Activated gamma-delta T cell treated with Interleukin-2 at 50 U/mL for 16 hours (primary cell): ENCODE measurements around the gene HDAC11.
"Not testable (repeated sequence)": the region's sequence is repeated elsewhere in the genome, so short reads cannot be mapped to it uniquely, and the experiment has no call there.

Source experiments
- DNase-seq: peaks from one replicate; pipeline ENCODE4 v3.0.0-alpha.2; 2020

Gene HDAC11

DNA sequence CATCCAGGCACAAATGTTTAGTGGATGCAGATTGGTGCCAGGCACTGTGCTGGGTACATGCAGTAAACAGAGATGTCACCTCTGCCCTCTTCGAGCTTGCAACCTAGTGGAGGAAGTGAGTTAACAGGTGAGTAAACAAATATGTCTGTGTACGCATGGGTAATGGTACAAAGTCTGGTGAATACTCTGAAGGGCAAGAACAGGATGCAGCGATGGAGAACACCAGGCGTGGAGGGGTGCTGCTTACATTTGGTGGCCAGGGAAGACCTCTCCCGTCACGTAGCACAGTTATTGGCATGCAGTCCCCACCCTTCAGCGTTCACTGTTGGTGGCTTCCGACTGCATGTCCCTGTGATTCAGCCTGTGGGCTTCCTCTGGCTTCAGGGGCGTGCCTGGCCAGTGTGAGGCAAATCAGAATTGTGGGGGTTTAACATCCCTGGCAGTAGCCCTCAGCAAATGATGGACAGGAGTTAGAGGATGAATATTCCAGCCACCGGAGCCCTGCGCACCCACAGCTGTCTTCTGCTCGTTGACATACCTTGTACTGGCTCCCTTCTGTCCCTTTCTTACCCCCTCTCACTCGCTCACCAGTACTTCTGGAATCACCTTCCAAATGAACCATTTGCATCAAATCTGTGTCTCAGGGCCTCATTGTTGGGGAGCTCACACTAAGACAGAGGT lies 9.1 kb upstream of the HDAC11 start:
- DNase-seq: no peak

- DNase-seq: no peak
These were observed 7.8 kb upstream of the HDAC11 start for GRCh38 chr3:13472286-13472685.

- DNase-seq: no peak
These were observed 7.1 kb upstream of the HDAC11 start for GRCh38 chr3:13473020-13473419.

GRCh38 chr3:13474021-13474420 lies 6.1 kb upstream of the HDAC11 start:
- no peak for DNase-seq

- DNase-seq: no peak
These were observed 5.3 kb upstream of the HDAC11 start for GRCh38 chr3:13474776-13475303.

- DNase-seq: no peak
These were observed 4.1 kb upstream of the HDAC11 start for GRCh38 chr3:13475871-13476590.

- no peak for DNase-seq
These were observed 2.2 kb upstream of the HDAC11 start for GRCh38 chr3:13477943-13478342.

- DNase-seq: peak; percentile 12
These were observed 849 bp upstream of the HDAC11 start for GRCh38 chr3:13479332-13479581.

- peak; percentile 26 for DNase-seq
These were observed 523 bp downstream of the HDAC11 start for GRCh38 chr3:13480340-13481318.

GRCh38 chr3:13482106-13482690 lies 2.1 kb downstream of the HDAC11 start:
- DNase-seq: no peak

DNA sequence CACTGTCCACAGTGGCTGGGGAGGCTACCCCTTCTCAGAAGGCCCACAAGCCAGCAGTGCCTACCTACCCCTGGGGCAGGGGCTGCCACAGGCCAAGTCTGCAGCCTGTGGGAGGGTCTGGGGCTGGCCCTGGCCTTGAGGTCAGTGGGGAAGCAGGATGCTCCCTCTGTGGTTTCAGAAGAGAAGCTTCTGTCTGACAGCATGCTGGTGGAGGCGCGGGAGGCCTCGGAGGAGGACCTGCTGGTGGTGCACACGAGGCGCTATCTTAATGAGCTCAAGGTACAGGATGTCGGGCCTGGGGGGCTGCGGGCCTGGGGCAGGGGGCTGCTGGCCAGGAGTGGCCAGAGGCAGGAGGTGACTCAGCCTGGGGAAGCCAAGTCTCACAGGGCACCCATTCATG lies 3.2 kb downstream of the HDAC11 start:
- no peak for DNase-seq

- no peak for DNase-seq
These were observed 4.0 kb downstream of the HDAC11 start for GRCh38 chr3:13483988-13484695.

GRCh38 chr3:13484851-13485590 lies 4.9 kb downstream of the HDAC11 start:
- DNase-seq: no peak

DNA sequence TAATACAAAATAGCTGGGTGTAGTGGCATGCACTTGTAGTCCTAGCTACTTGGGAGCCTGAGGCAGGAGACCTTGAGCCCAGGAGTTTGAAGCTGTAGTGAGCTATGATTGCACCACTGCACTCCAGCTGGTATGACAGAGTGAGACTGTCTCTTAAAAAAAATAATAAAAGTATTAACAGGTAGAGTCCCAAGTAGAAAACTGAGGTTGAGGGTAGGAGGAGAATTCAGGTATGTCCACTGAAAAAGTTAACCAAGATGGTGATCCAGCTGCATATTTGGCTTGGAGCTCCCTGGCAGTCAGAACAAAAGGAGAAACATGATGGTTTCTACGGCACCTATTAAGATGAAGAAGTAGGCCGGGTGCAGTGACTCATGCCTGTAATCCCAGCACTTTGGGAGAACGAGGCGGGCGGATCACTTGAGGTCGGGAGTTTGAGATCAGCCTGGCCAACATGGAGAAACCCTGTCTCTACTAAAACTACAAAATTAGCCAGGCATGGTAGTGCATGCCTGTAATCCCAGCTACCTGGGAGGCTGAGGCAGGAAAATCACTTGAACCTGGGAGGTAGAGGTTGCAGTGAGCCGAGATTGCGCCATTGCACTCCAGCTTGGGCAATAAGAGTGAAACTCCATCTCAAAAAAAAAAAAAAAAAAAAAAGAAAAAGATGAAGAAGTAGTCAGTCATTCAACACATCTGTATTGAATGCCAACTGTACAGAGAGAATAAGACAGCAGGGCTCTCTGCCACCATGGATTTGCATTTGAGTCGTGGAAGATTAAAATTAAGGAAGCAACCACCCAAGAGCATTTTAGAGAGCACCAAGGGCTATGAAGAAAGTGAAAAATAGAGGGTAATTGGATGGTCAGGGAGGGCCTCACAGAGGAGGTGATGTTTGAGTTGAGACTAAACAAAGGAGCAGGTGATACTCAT lies 5.8 kb downstream of the HDAC11 start:
- DNase-seq: not testable (repeated sequence)

DNA sequence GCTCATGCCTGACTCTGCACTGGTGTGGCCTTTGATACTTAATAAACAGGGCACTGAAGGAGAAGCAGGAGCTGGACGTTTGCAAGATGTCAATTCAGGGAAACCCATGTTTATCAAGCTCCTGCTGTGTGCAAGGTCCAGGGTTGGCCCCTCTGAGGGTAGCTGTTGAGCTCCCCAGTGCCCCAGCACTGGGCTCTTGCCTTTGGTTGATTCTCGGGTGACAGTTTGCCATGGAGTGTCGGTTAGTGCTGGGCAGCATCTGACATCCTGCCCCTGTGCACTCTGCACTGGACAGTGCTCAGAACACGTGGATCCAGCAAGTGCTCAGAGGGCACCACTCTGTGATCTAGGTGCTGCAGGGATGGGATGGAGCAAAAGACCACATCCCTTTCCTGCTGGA lies 7.3 kb downstream of the HDAC11 start:
- DNase-seq: no peak

GRCh38 chr3:13491206-13491974 lies 11.3 kb downstream of the HDAC11 start:
- no peak for DNase-seq

DNA sequence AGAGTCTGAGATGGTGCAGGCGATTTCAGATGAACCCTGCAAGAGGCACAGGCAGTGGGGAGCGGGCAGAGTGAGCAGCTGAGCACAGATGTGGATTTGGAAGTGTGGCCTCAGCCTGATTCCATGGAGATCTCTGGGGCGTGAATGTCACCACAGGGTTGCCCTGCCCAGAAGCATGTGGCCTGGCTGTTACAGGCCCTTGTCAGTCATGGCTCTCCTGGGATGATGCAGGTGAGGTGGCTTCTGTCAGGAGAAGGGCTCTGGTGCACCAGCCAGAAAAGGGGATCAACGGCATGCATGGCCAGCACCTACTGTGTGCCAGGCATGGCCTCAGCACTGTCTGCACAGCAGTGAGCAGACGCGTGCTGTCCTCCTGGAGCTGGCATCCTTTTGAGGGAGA lies 11.9 kb downstream of the HDAC11 start:
- no peak for DNase-seq

GRCh38 chr3:13492976-13493866 lies 13.1 kb downstream of the HDAC11 start:
- no peak for DNase-seq
